CD4-positive, alpha-beta T cell treated with Interleukin-10 for 1 hour (primary cell): ENCODE results near the gene TBRG4.
"Not testable (repeated sequence)": the region's sequence is repeated elsewhere in the genome, so short reads cannot be mapped to it uniquely, and the experiment has no call there.

Experiments used
- DNase-seq: peaks from one replicate; pipeline ENCODE4 v3.0.0-alpha.2; 2020

Gene TBRG4

GRCh38 chr7:45111298-45112223 lies at the start of gene TBRG4:
Gene TBRG4 (minus strand): TSS chr7:45111697. CDS start chr7:45109237, 2,460 bp downstream.
- DNase-seq: peak; percentile 94

DNA sequence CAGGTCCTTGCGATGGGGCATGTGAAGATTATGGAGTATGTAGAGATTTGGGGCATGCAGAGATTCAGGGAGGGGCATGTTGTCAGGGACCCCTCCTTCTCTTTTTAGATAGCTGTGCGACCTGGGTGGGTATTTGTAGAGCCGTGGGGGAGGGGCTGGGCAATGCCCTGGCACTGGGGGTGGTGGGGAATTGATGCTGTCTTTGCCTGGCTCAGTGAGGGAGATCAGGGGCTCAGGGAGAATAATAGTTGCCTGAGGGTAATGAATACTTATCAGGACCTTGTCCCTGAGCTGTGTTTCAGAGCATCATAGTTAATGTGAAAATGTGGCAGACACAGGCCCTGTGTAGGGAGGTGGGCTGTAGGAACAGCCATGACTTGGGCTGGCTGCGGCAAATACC lies 49.6 kb upstream of the TBRG4 start:
- DNase-seq: no peak

DNA sequence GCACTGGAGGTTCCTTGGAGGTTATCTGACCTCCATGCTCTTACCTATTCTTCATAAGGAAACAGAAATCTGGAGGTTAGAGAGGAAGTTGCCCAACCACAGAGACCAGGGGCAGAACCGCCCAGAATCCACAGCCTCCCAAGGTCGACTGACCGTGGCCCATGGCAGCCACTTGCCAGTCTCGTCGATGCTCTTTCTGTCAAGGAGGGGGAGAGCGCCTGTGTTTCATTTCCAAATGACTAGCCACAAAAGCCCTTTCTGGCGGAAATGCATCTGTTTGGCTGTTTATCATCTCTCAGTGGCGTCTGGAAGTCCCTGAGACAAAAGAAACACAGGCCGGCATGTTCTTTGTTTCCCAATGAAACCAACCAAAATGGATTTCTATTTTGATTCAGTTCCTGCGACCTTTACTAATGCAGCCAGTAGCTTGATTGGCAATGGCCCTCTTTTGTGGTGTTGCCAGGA lies 49.0 kb upstream of the TBRG4 start:
- no peak for DNase-seq

DNA sequence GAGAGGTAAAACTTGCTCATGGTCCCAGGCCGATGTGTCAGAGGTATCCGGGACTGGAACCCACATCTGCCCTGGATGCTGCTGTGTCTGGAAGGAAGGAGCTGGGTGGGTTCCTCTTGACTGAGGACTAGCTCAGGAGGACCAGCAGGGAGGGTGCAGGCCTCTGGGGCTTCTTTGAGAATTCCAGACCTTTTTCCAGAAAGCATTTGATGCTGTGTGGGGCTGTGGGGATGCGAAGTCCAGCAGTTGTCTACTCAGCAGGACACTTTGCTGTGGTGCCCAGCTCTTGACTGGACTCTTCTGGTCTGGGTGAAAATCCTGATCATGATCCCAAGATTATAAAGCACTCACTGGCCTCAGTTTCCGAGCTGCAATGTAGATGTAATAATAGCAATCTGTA lies 47.8 kb upstream of the TBRG4 start:
- no peak for DNase-seq

- no peak for DNase-seq
Measured at GRCh38 chr7:45158471-45158870, 47.0 kb upstream of the TBRG4 start.

GRCh38 chr7:45157653-45158401 lies 46.3 kb upstream of the TBRG4 start, which contains the start of gene RAMP3:
Gene RAMP3 (plus strand): TSS chr7:45157791. CDS start chr7:45157829, 38 bp downstream.
- DNase-seq: no peak

DNA sequence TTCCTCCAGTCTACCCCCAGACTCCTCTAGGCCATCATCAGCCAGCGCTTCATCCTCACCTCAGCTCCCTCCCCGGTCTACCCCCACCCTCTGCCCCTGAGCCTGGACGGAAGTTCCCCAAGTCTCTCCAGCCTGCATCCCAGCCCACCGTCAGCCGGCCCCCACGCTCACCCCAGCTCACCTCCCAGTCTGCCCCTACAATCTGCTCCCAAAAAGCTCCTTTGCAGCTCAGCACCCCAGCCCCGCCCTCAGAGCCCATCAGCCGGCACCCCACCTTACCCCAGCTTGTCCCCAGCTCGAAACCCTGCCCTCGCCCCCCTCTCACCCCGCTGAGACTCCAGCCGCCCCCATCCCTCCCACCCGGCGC lies 45.8 kb upstream of the TBRG4 start:
- DNase-seq: no peak

DNA sequence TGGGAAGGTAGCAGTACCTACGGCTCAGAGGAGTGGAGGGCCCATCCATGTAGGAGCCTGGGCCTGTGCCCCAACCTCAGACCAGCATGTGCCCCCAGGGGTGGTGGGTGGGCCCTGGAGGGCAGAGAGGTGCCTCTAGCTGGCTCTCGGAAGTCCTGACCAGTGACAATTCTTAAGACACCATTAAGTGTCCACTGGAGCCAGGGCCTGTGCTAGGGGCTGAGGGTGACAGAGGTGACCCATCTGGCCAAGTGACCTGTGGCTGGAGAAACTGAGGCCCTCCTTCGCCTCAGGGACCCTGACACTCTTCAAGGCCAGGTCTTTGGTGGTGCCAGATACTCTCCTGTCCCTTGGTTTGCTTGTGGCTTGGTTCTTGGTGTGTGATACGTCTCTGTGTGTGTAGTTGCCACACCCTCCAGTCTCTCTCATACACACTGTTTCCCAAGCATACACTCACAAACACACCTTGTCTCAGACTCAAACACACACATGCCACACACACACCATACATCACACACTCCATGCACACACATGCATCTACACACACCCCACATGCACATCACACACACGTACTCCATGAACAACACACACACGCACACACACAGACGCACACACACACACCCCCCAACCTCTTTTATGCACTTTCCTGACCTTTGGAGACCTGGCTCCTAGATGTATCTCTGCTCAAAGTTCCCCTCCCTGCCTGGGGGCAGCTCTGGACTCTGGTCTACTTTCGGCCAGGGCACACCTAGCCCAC lies 45.2 kb upstream of the TBRG4 start:
- no peak for DNase-seq

DNA sequence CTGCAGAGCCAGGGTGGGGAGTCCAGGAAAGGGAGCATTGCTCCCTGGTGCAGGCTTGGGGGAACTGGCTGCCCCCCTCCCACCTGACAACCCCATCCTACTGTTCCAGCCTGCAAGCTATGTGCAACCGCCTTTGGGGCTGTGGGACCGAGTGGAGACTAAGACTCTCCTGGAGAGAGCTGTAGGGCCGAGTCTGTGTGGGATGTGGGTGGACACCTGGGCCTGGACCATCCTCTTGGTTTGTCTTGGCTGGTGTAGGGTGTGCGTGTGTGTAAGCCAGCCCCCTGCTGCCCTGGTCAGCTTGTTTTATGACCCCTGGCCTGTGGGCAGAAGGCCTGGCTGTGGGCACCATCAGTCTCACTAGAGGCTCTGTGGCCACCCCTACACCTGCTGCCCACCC lies 44.4 kb upstream of the TBRG4 start:
- DNase-seq: no peak

GRCh38 chr7:45155357-45155900 lies 43.9 kb upstream of the TBRG4 start:
- DNase-seq: no peak

DNA sequence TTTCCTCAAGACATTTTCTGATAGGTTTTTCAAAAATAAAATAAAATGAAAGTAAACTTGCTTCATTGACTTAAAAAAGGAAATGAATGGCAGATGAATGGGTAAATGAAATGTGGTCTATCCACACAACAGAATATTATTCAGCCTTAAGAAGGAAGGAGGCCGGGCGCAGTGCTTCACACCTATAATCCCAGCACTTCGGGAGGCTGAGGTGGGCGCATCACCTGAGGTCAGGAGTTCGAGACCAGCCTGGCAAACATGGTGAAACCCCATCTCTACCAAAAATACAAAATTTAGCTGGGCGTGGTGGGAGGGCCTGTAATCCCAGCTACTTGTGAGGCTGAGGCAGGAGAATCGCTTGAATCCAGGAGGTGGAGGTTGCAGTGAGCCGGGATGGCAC lies 42.4 kb upstream of the TBRG4 start:
- not testable (repeated sequence) for DNase-seq

- DNase-seq: no peak
Measured at GRCh38 chr7:45153233-45153632, 41.7 kb upstream of the TBRG4 start.

DNA sequence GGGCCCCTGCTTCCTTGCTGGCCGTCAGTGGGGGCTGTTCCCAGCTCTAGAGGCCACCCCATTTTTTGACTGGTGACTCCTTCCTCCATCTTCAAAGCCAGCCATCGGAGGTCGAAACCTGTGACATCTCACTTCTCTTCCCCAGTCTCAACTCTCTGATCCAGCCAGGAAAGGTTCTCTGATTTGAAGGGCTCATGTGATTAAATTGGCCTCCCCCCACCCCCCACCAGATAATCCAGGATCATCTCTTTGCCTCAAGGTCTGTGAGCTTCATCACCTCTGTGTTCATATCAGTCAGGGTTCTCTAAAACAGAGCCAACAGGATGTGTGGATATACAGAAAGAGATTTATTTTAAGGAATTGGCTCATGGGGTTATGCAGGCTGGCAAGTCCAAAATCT lies 40.5 kb upstream of the TBRG4 start:
- DNase-seq: no peak

DNA sequence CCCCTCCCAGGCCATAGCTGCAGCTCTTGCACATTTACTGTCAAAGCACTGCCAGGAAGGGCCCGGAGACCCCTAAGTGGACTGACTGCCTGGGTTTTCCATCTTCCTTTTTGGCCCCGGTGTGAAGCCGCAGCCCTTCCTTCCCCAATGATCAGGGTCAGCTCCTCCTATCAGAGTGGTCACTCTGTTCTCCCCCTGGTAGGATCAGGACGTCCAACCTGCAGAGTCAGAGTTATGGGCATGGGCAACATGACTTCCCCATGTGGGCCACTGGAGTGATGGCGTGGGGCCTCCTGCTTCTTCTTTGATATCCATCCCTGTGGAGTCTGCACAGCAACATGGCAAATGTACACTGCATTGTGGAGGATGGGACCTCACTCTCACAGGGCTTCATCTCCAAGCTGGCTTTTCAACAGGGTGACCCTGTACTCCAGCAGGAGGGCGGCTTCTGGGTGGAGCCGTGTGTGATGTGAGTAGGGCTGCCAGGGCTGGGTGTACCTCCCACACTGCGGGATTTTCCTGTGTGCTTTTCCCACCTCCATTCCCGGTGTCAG lies 39.7 kb upstream of the TBRG4 start:
- DNase-seq: no peak

DNA sequence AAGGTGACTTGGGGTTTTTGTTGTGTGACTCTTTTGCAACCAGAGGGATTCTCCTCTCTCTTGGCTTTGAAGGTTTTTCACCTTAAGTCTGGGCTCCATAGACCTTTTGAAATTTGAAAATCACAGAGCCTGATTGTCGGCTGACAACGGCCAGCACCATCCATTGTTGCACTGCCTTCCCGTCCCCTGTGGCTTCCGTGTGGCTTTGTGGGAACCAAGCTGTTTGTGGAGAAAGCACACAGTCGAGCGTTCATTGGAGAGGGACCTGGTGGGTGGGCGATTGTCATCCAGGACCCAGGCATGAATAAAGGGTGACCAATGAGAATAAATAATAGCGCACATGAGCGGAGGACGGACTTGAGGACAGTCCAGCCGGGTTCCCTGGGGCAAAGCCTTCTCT lies 38.7 kb upstream of the TBRG4 start:
- DNase-seq: no peak

GRCh38 chr7:45149606-45150005 lies 38.1 kb upstream of the TBRG4 start:
- DNase-seq: no peak

DNA sequence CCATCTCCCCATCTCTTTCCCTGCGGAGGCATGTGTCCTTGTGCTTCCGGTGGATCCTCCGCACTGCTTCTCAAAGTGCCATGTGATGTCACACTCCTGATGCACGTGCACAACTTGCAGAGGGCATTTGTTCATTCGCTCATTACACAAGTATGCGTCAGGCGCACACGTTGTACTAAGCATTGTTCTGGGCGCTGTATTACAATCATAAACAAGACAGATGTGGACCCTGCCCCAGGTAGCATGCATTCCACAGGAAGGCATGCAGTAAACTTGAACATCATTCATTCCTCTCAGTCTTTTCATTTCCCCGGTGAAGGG lies 37.1 kb upstream of the TBRG4 start:
- no peak for DNase-seq

GRCh38 chr7:45147858-45148652 lies 36.6 kb upstream of the TBRG4 start:
- no peak for DNase-seq

DNA sequence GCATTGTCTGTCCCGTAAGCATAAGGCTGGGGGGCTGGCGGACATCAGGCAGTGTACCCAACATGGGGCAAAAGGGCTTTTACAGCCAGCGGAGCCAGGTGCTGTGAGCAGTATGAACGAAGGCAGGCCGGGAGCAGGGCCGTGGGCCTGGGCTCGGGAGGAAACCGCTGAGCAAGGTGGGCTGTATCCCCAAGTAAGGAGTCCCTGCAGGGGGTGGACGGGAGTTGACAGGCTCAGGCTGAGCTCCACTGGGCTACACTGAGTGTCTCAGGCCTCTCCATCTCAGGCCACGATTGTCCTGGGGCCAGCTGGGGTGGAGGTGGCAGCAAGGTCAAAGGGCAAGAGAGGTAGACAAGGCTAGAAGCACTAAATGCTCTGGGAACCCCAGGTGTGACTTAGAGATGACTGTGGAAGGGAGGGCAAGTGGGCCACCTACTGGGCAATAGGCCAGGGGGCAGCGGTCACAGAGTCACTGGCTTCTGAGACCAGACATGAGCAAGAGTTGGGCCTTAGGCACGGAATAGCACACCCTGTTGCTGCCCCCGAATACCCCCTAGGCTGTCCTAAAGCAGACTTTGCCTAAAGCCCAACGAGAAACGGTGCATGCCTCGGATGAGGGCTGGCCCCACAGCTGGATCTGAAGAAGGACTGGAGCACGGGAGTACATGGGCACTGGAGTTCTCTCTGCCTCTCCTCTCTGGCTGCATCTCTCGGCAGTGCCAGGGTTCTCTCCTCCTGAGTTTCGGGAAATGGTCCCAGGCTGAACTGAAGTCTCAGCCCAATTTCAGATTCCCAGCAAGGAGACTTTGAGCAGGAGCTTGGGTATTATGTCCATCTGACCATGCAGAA lies 35.3 kb upstream of the TBRG4 start:
- DNase-seq: no peak

DNA sequence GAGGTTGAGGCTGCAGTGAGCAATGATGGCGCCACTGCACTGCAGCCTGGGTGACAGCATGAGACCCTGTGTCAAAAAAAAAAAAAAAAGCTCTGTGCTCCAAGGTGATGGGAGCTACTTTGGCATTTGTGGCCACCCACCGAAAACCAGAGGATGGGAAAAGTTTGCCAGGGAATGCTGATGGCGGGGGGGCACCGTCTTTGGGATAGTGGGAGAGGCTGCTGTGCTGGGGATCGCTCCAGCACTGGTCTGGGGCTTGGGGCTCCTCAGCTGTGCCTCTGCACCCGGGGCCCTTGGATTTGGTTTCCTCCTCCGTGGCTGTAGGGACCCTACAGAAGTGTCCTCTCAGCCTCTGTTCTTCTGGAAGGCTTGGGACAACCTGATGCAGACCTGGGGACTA lies 34.4 kb upstream of the TBRG4 start:
- no peak for DNase-seq

DNA sequence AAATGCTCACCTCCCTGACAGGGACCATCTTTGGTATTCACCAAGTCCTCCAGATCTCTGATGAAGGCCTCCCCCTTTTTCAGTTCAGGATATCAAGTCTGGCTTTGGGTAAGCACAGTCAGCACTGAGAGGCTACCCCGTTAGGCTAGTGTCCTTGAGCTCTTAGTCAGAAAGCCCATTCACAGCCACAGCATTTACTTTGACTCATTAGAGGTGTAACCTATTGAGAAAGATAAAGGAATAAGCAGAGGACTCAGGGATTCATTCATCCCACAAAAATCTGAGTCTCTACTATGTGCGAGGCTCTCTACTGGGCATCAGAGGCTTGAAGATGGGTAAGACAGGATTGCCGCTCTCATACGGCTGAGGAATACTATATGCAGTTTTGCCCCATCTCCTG lies 32.1 kb upstream of the TBRG4 start:
- DNase-seq: no peak
